Measurements from ENCODE around the gene CHST14.

The CHST14 gene

DNA sequence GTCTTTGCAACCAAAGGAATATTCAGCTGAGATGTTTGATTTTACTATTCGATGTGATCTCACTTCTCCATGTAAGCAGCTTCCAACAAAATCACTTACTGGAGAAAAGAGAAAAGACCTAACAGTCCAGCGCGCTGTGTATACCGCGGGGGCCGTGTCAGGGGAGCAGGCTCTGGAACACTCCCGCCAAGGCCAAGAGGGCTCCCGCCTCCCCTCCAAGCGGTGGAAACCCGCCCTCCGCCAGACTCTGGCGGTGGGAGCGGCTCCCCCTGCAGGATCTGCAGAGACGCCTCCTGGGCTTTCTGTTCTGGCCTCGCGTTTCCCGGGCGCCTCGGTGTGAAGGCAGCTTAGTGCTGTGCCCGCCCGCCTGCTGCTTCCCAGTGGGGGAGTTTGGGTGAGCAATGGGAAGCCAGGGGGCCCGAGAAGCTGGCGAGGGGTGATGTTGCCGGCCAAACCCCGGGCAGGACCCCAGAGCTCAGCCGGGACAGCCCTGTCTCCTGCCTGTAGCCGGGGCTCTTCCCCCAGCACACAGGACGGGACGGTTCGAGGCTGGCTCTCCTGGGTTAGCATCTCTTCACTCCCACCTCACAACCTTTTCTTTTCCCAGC is 36.3 kb downstream of the CHST14 start:
- no peak overlapping the region for H3K4me3 ChIP-seq (ENCODE audit: low read length)
- H4K8ac ChIP-seq (ENCODE audit: low read depth, low read length), result no peak overlapping the region
- H3K4me1 ChIP-seq (ENCODE audit: control insufficient read depth, low read depth, low read length), result peaks cover 1% of the 10 kb centered on the region
- H3K36me3 ChIP-seq (ENCODE audit: control insufficient read depth, insufficient read depth, low read length), result no peaks in the 10 kb centered on the region
- peaks cover 6% of the 10 kb centered on the region for H3K27me3 ChIP-seq (ENCODE audit: insufficient read depth, low read length, poor library complexity)
- no peak overlapping the region for H3K18ac ChIP-seq (ENCODE audit: low read length)
- H2BK120ac ChIP-seq (ENCODE audit: low read depth, low read length), result no peak overlapping the region
- H3K79me1 ChIP-seq (ENCODE audit: low read length), result no peaks in the 10 kb centered on the region
- H3K27ac ChIP-seq (ENCODE audit: low read depth, low read length), result no peak overlapping the region
- H3K4ac ChIP-seq (ENCODE audit: low read depth, low read length), result no peak overlapping the region
- H2BK15ac ChIP-seq (replicated peaks; ENCODE audit: low read depth), result no peak overlapping the region
- no CpG with 5 or more reads among the region's 30 CpGs for WGBS (ENCODE audit: extremely low coverage, insufficient coverage, low lambda C conversion rate)
- peak overlapping the region; percentile 62 for H3K9ac ChIP-seq (ENCODE audit: low read length)
- H2BK5ac ChIP-seq (ENCODE audit: low read length), result no peak overlapping the region
- peak; percentile 88 for DNase-seq
- H3K79me2 ChIP-seq (ENCODE audit: control insufficient read depth, insufficient read depth, low read length), result no peaks in the 10 kb centered on the region
- H2AK5ac ChIP-seq (ENCODE audit: low read length), result no peak overlapping the region
- no peak overlapping the region for H4K5ac ChIP-seq (ENCODE audit: low read length)
- H3K23ac ChIP-seq (ENCODE audit: low read length), result no peak overlapping the region
- H3K4me2 ChIP-seq (ENCODE audit: low read length), result peak overlapping the region; percentile 43
- H3K56ac ChIP-seq (ENCODE audit: low read length), result peak overlapping the region; percentile 79

DNA sequence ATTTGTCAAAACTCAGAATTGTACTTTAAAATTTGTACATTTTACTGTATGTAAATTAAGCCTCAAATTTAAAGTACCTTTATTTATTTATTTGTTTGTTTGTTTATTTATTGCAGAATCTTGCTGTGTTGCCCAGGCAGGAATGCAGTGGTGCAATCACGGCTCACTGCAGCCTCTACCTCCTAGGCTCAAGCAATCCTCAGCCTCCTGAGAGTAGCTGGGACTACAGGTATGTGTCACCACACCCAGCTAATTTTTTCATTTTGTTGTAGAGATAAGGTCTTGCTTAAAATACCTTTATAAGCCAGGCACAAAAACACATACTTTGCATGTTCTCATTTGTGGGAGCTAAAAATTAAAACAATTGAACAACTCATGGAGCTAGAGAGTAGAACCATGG is 37.4 kb downstream of the CHST14 start:
- no peaks in the 10 kb centered on the region for H3K79me2 ChIP-seq (ENCODE audit: control insufficient read depth, insufficient read depth, low read length)
- no peak overlapping the region for H3K9ac ChIP-seq (ENCODE audit: low read length)
- no peak overlapping the region for H2BK120ac ChIP-seq (ENCODE audit: low read depth, low read length)
- H3K27ac ChIP-seq (ENCODE audit: low read depth, low read length), result no peak overlapping the region
- H3K36me3 ChIP-seq (ENCODE audit: control insufficient read depth, insufficient read depth, low read length), result no peaks in the 10 kb centered on the region
- no peak overlapping the region for H2BK5ac ChIP-seq (ENCODE audit: low read length)
- H4K8ac ChIP-seq (ENCODE audit: low read depth, low read length), result no peak overlapping the region
- no peak overlapping the region for H3K4ac ChIP-seq (ENCODE audit: low read depth, low read length)
- H3K4me1 ChIP-seq (ENCODE audit: control insufficient read depth, low read depth, low read length), result peaks cover 1% of the 10 kb centered on the region
- H3K18ac ChIP-seq (ENCODE audit: low read length), result no peak overlapping the region
- WGBS (ENCODE audit: extremely low coverage, insufficient coverage, low lambda C conversion rate), result no CpG with 5 or more reads among the region's 1 CpG
- no peak overlapping the region for H3K4me2 ChIP-seq (ENCODE audit: low read length)
- DNase-seq, result no peak
- no peak overlapping the region for H4K5ac ChIP-seq (ENCODE audit: low read length)
- H3K79me1 ChIP-seq (ENCODE audit: low read length), result no peaks in the 10 kb centered on the region
- H3K27me3 ChIP-seq (ENCODE audit: insufficient read depth, low read length, poor library complexity), result peaks cover 6% of the 10 kb centered on the region
- H3K23ac ChIP-seq (ENCODE audit: low read length), result no peak overlapping the region
- no peak overlapping the region for H3K4me3 ChIP-seq (ENCODE audit: low read length)
- no peak overlapping the region for H2AK5ac ChIP-seq (ENCODE audit: low read length)
- no peak overlapping the region for H3K56ac ChIP-seq (ENCODE audit: low read length)
- H2BK15ac ChIP-seq (replicated peaks; ENCODE audit: low read depth), result no peak overlapping the region

DNA sequence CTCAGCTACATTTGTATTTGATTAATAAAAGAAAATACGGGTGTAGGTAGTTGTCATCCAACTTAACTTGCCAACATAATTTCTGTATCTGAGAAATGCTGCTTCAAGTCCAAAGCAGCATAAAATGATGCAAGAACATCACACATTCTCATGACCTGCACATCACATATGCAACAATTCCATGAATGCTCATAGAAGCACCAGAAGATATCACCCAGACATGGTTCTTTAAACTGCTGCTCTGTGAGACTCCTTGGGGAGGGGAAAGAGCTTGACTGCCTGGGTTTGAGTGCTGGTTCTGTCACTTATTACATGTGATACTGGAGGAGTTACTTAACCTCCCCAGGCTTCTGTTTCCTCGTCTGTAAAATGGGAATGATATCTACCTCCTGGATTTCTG is 39.4 kb downstream of the CHST14 start:
- Histone ChIP-seq H3K18ac (ENCODE audit: low read length) (no peak overlapping the region), H3K23ac (ENCODE audit: low read length) (no peak overlapping the region), H2BK15ac (replicated peaks; ENCODE audit: low read depth) (no peak overlapping the region), H4K8ac (ENCODE audit: low read depth, low read length) (no peak overlapping the region), H2BK5ac (ENCODE audit: low read length) (no peak overlapping the region), H3K9ac (ENCODE audit: low read length) (no peak overlapping the region), H3K27ac (ENCODE audit: low read depth, low read length) (no peak overlapping the region), H3K36me3 (ENCODE audit: control insufficient read depth, insufficient read depth, low read length) (no peaks in the 10 kb centered on the region), H2AK5ac (ENCODE audit: low read length) (no peak overlapping the region), H3K4me1 (ENCODE audit: control insufficient read depth, low read depth, low read length) (peaks cover 1% of the 10 kb centered on the region), H3K79me1 (ENCODE audit: low read length) (no peaks in the 10 kb centered on the region), H3K4me3 (ENCODE audit: low read length) (no peak overlapping the region), H3K4me2 (ENCODE audit: low read length) (no peak overlapping the region), H3K4ac (ENCODE audit: low read depth, low read length) (no peak overlapping the region), H3K56ac (ENCODE audit: low read length) (no peak overlapping the region), H3K79me2 (ENCODE audit: control insufficient read depth, insufficient read depth, low read length) (no peaks in the 10 kb centered on the region), H3K27me3 (ENCODE audit: insufficient read depth, low read length, poor library complexity) (peaks cover 6% of the 10 kb centered on the region), H4K5ac (ENCODE audit: low read length) (no peak overlapping the region), H2BK120ac (ENCODE audit: low read depth, low read length) (no peak overlapping the region)
- WGBS (ENCODE audit: extremely low coverage, insufficient coverage, low lambda C conversion rate), result no CpG with 5 or more reads among the region's 2 CpGs
- peak; percentile 39 for DNase-seq

DNA sequence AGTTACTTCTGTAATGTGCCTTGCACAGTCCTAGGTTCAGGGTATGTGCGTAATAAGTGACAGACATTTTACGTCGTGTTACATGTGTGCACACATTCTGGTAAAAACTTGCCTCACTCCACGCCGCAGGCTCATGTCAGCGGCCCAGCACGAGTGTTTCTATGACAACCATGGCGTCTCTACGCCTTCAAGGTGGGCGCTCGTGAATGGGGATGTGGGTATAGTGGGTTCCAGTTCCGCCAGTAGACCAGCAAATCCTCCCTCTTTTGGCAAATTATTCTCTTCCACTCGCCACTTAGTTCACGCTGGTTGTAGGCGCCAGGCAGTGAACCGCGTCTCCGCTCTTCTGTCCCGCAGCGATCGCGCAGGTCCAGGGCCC is 40.3 kb downstream of the CHST14 start:
- H3K79me1 ChIP-seq (ENCODE audit: low read length), result no peaks in the 10 kb centered on the region
- H3K27ac ChIP-seq (ENCODE audit: low read depth, low read length), result no peak overlapping the region
- H2AK5ac ChIP-seq (ENCODE audit: low read length), result no peak overlapping the region
- peak overlapping the region; percentile 75 for H3K9ac ChIP-seq (ENCODE audit: low read length)
- H3K4ac ChIP-seq (ENCODE audit: low read depth, low read length), result no peak overlapping the region
- no CpG with 5 or more reads among the region's 22 CpGs for WGBS (ENCODE audit: extremely low coverage, insufficient coverage, low lambda C conversion rate)
- peak overlapping the region; percentile 93 for H3K56ac ChIP-seq (ENCODE audit: low read length)
- H3K23ac ChIP-seq (ENCODE audit: low read length), result peak overlapping the region; percentile 99
- H2BK15ac ChIP-seq (replicated peaks; ENCODE audit: low read depth), result no peak overlapping the region
- DNase-seq, result peak; percentile 15
- no peak overlapping the region for H4K8ac ChIP-seq (ENCODE audit: low read depth, low read length)
- H2BK5ac ChIP-seq (ENCODE audit: low read length), result no peak overlapping the region
- no peak overlapping the region for H4K5ac ChIP-seq (ENCODE audit: low read length)
- H3K36me3 ChIP-seq (ENCODE audit: control insufficient read depth, insufficient read depth, low read length), result no peaks in the 10 kb centered on the region
- H3K4me1 ChIP-seq (ENCODE audit: control insufficient read depth, low read depth, low read length), result peaks cover 1% of the 10 kb centered on the region
- H3K27me3 ChIP-seq (ENCODE audit: insufficient read depth, low read length, poor library complexity), result peaks cover 6% of the 10 kb centered on the region
- H3K4me3 ChIP-seq (ENCODE audit: low read length), result peak overlapping the region; percentile 32
- H2BK120ac ChIP-seq (ENCODE audit: low read depth, low read length), result no peak overlapping the region
- H3K4me2 ChIP-seq (ENCODE audit: low read length), result peak overlapping the region; percentile 87
- H3K18ac ChIP-seq (ENCODE audit: low read length), result no peak overlapping the region
- H3K79me2 ChIP-seq (ENCODE audit: control insufficient read depth, insufficient read depth, low read length), result no peaks in the 10 kb centered on the region

DNA sequence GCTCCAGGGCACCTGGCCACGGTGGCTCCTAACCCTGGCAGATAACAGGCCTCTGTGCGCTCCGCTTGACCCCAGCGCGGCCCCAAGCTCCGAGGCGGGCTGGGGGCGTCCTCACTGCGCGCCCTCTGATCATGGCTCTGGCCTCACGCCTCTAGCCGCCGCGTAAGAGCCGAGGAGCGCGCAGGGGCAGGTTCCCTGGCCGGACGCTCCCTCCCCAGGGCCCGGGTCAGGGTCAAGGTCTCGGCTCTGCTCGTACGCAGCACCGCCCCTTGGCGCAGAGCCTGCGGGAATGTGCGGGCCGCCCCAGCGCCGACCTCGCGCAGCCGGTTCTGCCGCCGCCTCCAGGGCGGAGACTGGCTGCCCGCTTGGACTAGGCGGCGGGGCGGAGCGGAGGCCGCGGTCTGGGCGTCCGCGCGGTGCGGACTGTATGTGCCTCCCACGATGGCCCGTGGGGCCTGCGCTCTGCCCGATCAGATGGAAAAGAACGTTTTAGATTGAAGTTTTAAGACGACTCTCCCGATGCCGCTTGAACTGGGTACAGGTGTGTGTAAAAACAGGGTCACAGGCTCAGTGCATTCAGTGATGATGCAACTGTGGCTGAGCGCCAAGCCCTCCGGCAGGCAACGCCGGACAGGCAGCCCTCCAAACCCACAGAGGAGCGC is 40.8 kb downstream of the CHST14 start:
- Histone ChIP-seq H3K56ac (ENCODE audit: low read length) (peak overlapping the region; percentile 93), H3K4me3 (ENCODE audit: low read length) (peak overlapping the region; percentile 32), H4K8ac (ENCODE audit: low read depth, low read length) (no peak overlapping the region), H3K9ac (ENCODE audit: low read length) (peak overlapping the region; percentile 75), H3K27me3 (ENCODE audit: insufficient read depth, low read length, poor library complexity) (peaks cover 6% of the 10 kb centered on the region), H2BK120ac (ENCODE audit: low read depth, low read length) (no peak overlapping the region), H3K79me2 (ENCODE audit: control insufficient read depth, insufficient read depth, low read length) (no peaks in the 10 kb centered on the region), H3K79me1 (ENCODE audit: low read length) (no peaks in the 10 kb centered on the region), H3K4ac (ENCODE audit: low read depth, low read length) (peak overlapping the region; percentile 8), H3K23ac (ENCODE audit: low read length) (peak overlapping the region; percentile 99), H4K5ac (ENCODE audit: low read length) (no peak overlapping the region), H3K4me1 (ENCODE audit: control insufficient read depth, low read depth, low read length) (peaks cover 1% of the 10 kb centered on the region), H2BK5ac (ENCODE audit: low read length) (no peak overlapping the region), H2AK5ac (ENCODE audit: low read length) (no peak overlapping the region), H3K18ac (ENCODE audit: low read length) (no peak overlapping the region), H2BK15ac (replicated peaks; ENCODE audit: low read depth) (no peak overlapping the region), H3K27ac (ENCODE audit: low read depth, low read length) (no peak overlapping the region), H3K4me2 (ENCODE audit: low read length) (peak overlapping the region; percentile 87), H3K36me3 (ENCODE audit: control insufficient read depth, insufficient read depth, low read length) (no peaks in the 10 kb centered on the region)
- peak; percentile 74 for DNase-seq
- no CpG with 5 or more reads among the region's 61 CpGs for WGBS (ENCODE audit: extremely low coverage, insufficient coverage, low lambda C conversion rate)
